M059J (cell line): ENCODE results near the gene UCK2. TPM values are rescaled to one million over a fixed set of nuclear protein-coding genes. Genes with fewer than 3 reads are reported as not detected.

ENCODE experiments used
- DNase-seq: peaks from one replicate; pipeline ENCODE4 v3.0.0-alpha.2; 2012; ENCODE audit warnings: low read depth
- total RNA-seq: library from RNA; depleted of rRNA; stranded (reverse); fragments of >200 nt; shearing (Covaris generic); gene quantifications from 2 replicates; pipeline ENCODE4 v1.2.3, GENCODE V29; 2014

The UCK2 gene
- total RNA-seq, 1 experiment from 2014 or later = 48.0 TPM

GRCh38 chr1:165879946-165880345 is 52.5 kb downstream of the UCK2 start:
- DNase-seq = no peak

- DNase-seq = no peak
Observed at GRCh38 chr1:165880993-165881392, 53.6 kb downstream of the UCK2 start.

GRCh38 chr1:165882168-165882837 is 54.9 kb downstream of the UCK2 start:
- no peak for DNase-seq

- peak; percentile 72 for DNase-seq
Observed at GRCh38 chr1:165883056-165883455, 55.6 kb downstream of the UCK2 start.

GRCh38 chr1:165884009-165884689 is 56.7 kb downstream of the UCK2 start:
- no peak for DNase-seq

GRCh38 chr1:165884690-165885304 is 57.4 kb downstream of the UCK2 start:
- no peak for DNase-seq

GRCh38 chr1:165885305-165885694 is 57.9 kb downstream of the UCK2 start:
- DNase-seq = no peak

- no peak for DNase-seq
Observed at GRCh38 chr1:165886193-165886592, 58.8 kb downstream of the UCK2 start.

- DNase-seq = no peak
Observed at GRCh38 chr1:165886983-165887382, 59.6 kb downstream of the UCK2 start.

GRCh38 chr1:165887877-165888551 is 60.6 kb downstream of the UCK2 start:
- DNase-seq = no peak

GRCh38 chr1:165888552-165888920 is 61.1 kb downstream of the UCK2 start:
- no peak for DNase-seq

- no peak for DNase-seq
Observed at GRCh38 chr1:165890684-165891083, 63.3 kb downstream of the UCK2 start.

- no peak for DNase-seq
Observed at GRCh38 chr1:165891111-165891860, 63.9 kb downstream of the UCK2 start.

- DNase-seq = no peak
Observed at GRCh38 chr1:165892935-165893334, 65.5 kb downstream of the UCK2 start.

GRCh38 chr1:165893507-165893906 is 66.1 kb downstream of the UCK2 start:
- no peak for DNase-seq

GRCh38 chr1:165894591-165894990 is 67.2 kb downstream of the UCK2 start:
- DNase-seq = peak; percentile 31

GRCh38 chr1:165895451-165895871 is 68.0 kb downstream of the UCK2 start:
- DNase-seq = peak; percentile 63

- DNase-seq = peak; percentile 91
Observed at GRCh38 chr1:165896277-165896676, 68.9 kb downstream of the UCK2 start.

GRCh38 chr1:165897326-165898303 is 70.2 kb downstream of the UCK2 start:
- peak; percentile 24 for DNase-seq

GRCh38 chr1:165898837-165899236 is 71.4 kb downstream of the UCK2 start:
- DNase-seq = peak; percentile 97
